SU-DHL-6 (cell line): ENCODE measurements around the gene EPHX1.
"Not testable (repeated sequence)": the region's sequence is repeated elsewhere in the genome, so short reads cannot be mapped to it uniquely, and the experiment has no call there.

Experiments used
- H2AFZ ChIP-seq: fragments of 200-600 bp; sonication (generic); 2 replicates; pipeline ENCODE4 v1.6.1; 2014; ENCODE audit warnings: low read depth, mild to moderate bottlenecking, moderate library complexity, mixed read lengths, antibody characterized with exemption, low read length; ENCODE audit not compliant: severe bottlenecking
- H3F3A ChIP-seq: fragments of 200-600 bp; shearing (Covaris generic); 2 replicates; pipeline ENCODE4 v1.6.0; 2016; ENCODE audit warnings: antibody characterized with exemption, mild to moderate bottlenecking; ENCODE audit not compliant: insufficient read depth
- H3K27ac ChIP-seq: fragments of 200-600 bp; sonication (generic); 2 replicates; pipeline ENCODE4 v1.5.1; 2016; ENCODE audit warnings: low read depth, mild to moderate bottlenecking, low read length, moderate library complexity, mixed read lengths
- H3K27me3 ChIP-seq: fragments of 200-600 bp; sonication (generic), shearing (Covaris generic); 2 replicates; pipeline ENCODE4 v1.6.0; 2014; ENCODE audit warnings: mild to moderate bottlenecking, low read length
- H3K36me3 ChIP-seq: fragments of 200-600 bp; sonication (generic); 2 replicates; pipeline ENCODE4 v1.6.1; 2014; ENCODE audit warnings: mild to moderate bottlenecking, low read length, mixed read lengths
- H3K4me2 ChIP-seq: fragments of 300-600, 200-600 bp; shearing (Covaris generic), sonication (generic); 2 replicates; pipeline ENCODE4 v1.6.0; 2014; ENCODE audit warnings: low read length, low read depth, mild to moderate bottlenecking; ENCODE audit not compliant: poor library complexity, severe bottlenecking
- H3K4me3 ChIP-seq: fragments of 200-600 bp; sonication (generic); 2 replicates; pipeline ENCODE4 v1.5.1; 2014; ENCODE audit warnings: antibody characterized with exemption, low read length, mild to moderate bottlenecking, mixed read lengths; ENCODE audit not compliant: insufficient read depth, poor library complexity, severe bottlenecking
- H3K79me2 ChIP-seq: fragments of 200-600 bp; sonication (generic); 2 replicates; pipeline ENCODE4 v1.6.1; 2014; ENCODE audit warnings: mild to moderate bottlenecking, low read length, moderate library complexity; ENCODE audit not compliant: insufficient read depth
- H3K9ac ChIP-seq: fragments of 200-600 bp; sonication (generic); 2 replicates; pipeline ENCODE4 v1.7.0; 2014; ENCODE audit warnings: mild to moderate bottlenecking, low read length
- H3K9me2 ChIP-seq: fragments of 200-600 bp; sonication (generic); replicated peaks from 2 replicates; pipeline ENCODE4 v1.6.1; 2014; ENCODE audit warnings: low read length; ENCODE audit not compliant: insufficient read depth
- H3K9me3 ChIP-seq: fragments of 200-600 bp; sonication (generic); 2 replicates; pipeline ENCODE4 v1.6.1; 2014; ENCODE audit warnings: low read length, mixed read lengths; ENCODE audit not compliant: insufficient read depth
- H4K20me1 ChIP-seq: fragments of 200-600 bp; sonication (generic); 2 replicates; pipeline ENCODE4 v1.6.1; 2014; ENCODE audit warnings: low read depth, mild to moderate bottlenecking, antibody characterized with exemption, low read length, moderate library complexity, mixed read lengths
- CTCF ChIP-seq: fragments of 200-600 bp; sonication (generic); IDR thresholded peaks from one replicate; pipeline ENCODE4 v1.5.1; 2017; ENCODE audit warnings: antibody characterized with exemption, mild to moderate bottlenecking, low read length, moderate library complexity; ENCODE audit not compliant: insufficient read depth, poor library complexity, severe bottlenecking
- EZH2phosphoT487 ChIP-seq: fragments of 200-600 bp; sonication (generic), shearing (Covaris generic); conservative IDR thresholded peaks from 2 replicates; pipeline ENCODE4 v1.6.1; 2018; ENCODE audit warnings: mild to moderate bottlenecking, antibody characterized with exemption, low read length, moderate library complexity, mixed read lengths

The EPHX1 gene

GRCh38 chr1:225809842-225810578, at the start of gene EPHX1:
Gene EPHX1 (plus strand): TSS chr1:225810124. CDS start chr1:225828730, 18,606 bp downstream.
- no peaks in the 10 kb centered on the region for H3F3A ChIP-seq
- no peak within 1 kb of the TSS for H2AFZ ChIP-seq
- H3K27ac ChIP-seq: no peak within 1 kb of the TSS
- H4K20me1 ChIP-seq: no peaks in the 10 kb centered on the region
- H3K9me3 ChIP-seq: no peaks in the 10 kb centered on the region
- TF ChIP-seq CTCF: no peak
- no peak for TF ChIP-seq EZH2phosphoT487
- no peaks in the 10 kb centered on the region for H3K79me2 ChIP-seq
- H3K4me3 ChIP-seq: peak within 1 kb of the TSS; percentile 35
- H3K27me3 ChIP-seq: no peaks in the 10 kb centered on the region
- no peaks in the 10 kb centered on the region for H3K36me3 ChIP-seq
- H3K4me2 ChIP-seq: peak within 1 kb of the TSS; percentile 43
- H3K9ac ChIP-seq: peak within 1 kb of the TSS; percentile 33; the same call in 1 of the 2 replicates
- H3K9me2 ChIP-seq: no peaks in the 10 kb centered on the region

- Histone ChIP-seq H3F3A (no peaks in the 10 kb centered on the region), H3K27ac (no peak overlapping the region), H3K9me3 (no peaks in the 10 kb centered on the region), H3K27me3 (no peaks in the 10 kb centered on the region), H2AFZ (no peak overlapping the region), H3K9me2 (no peaks in the 10 kb centered on the region), H3K4me3 (no peak overlapping the region), H3K4me2 (no peak overlapping the region), H4K20me1 (no peaks in the 10 kb centered on the region), H3K79me2 (no peaks in the 10 kb centered on the region), H3K36me3 (no peaks in the 10 kb centered on the region), H3K9ac (no peak overlapping the region)
- TF ChIP-seq EZH2phosphoT487 (no peak), CTCF (no peak)
These were observed 49.4 kb upstream of the EPHX1 start for GRCh38 chr1:225760531-225760930.

GRCh38 chr1:225761395-225761794, 48.5 kb upstream of the EPHX1 start:
- not testable (repeated sequence) for H3K27ac ChIP-seq, H3K27me3 ChIP-seq, H3K4me2 ChIP-seq

GRCh38 chr1:225762002-225762441, 47.9 kb upstream of the EPHX1 start:
- H3K27ac ChIP-seq: no peak overlapping the region
- TF ChIP-seq CTCF: no peak
- H3K9ac ChIP-seq: no peak overlapping the region
- no peaks in the 10 kb centered on the region for H4K20me1 ChIP-seq
- no peaks in the 10 kb centered on the region for H3F3A ChIP-seq
- no peaks in the 10 kb centered on the region for H3K36me3 ChIP-seq
- no peak overlapping the region for H2AFZ ChIP-seq
- H3K9me2 ChIP-seq: no peaks in the 10 kb centered on the region
- H3K4me3 ChIP-seq: no peak overlapping the region
- H3K4me2 ChIP-seq: no peak overlapping the region
- no peaks in the 10 kb centered on the region for H3K79me2 ChIP-seq
- H3K27me3 ChIP-seq: no peaks in the 10 kb centered on the region
- H3K9me3 ChIP-seq: no peaks in the 10 kb centered on the region

More at GRCh38 chr1:225761395-225761794, 48.5 kb upstream of the EPHX1 start:
- H3K9ac ChIP-seq, H3K36me3 ChIP-seq, H2AFZ ChIP-seq, H3F3A ChIP-seq, H3K9me2 ChIP-seq, H3K4me3 ChIP-seq, H3K79me2 ChIP-seq, H4K20me1 ChIP-seq, H3K9me3 ChIP-seq: not testable (repeated sequence)
